HG02763 (cell line): ENCODE data around the gene DRC3.
"Not testable (repeated sequence)": the region's sequence is repeated elsewhere in the genome, so short reads cannot be mapped to it uniquely, and the experiment has no call there.

ENCODE experiments used
- ATAC-seq: cut with Tn5 transposase; IDR thresholded peaks from one replicate; pipeline ENCODE4 v1.9.1; 2021; ENCODE audit warnings: mild to moderate bottlenecking, moderate library complexity; ENCODE audit not compliant: unreplicated experiment

The DRC3 gene, protein sequence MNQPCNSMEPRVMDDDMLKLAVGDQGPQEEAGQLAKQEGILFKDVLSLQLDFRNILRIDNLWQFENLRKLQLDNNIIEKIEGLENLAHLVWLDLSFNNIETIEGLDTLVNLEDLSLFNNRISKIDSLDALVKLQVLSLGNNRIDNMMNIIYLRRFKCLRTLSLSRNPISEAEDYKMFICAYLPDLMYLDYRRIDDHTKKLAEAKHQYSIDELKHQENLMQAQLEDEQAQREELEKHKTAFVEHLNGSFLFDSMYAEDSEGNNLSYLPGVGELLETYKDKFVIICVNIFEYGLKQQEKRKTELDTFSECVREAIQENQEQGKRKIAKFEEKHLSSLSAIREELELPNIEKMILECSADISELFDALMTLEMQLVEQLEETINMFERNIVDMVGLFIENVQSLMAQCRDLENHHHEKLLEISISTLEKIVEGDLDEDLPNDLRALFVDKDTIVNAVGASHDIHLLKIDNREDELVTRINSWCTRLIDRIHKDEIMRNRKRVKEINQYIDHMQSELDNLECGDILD

GRCh38 chr17:17972126-17972951 is at the start of gene DRC3, which contains the start of gene TOM1L2:
Gene DRC3 (plus strand): TSS chr17:17972862. CDS start chr17:17977599, 4,737 bp downstream.
Gene TOM1L2 (minus strand): TSS chr17:17972400. CDS start chr17:17972313, 87 bp downstream.
- peak; percentile 94 for ATAC-seq

DNA sequence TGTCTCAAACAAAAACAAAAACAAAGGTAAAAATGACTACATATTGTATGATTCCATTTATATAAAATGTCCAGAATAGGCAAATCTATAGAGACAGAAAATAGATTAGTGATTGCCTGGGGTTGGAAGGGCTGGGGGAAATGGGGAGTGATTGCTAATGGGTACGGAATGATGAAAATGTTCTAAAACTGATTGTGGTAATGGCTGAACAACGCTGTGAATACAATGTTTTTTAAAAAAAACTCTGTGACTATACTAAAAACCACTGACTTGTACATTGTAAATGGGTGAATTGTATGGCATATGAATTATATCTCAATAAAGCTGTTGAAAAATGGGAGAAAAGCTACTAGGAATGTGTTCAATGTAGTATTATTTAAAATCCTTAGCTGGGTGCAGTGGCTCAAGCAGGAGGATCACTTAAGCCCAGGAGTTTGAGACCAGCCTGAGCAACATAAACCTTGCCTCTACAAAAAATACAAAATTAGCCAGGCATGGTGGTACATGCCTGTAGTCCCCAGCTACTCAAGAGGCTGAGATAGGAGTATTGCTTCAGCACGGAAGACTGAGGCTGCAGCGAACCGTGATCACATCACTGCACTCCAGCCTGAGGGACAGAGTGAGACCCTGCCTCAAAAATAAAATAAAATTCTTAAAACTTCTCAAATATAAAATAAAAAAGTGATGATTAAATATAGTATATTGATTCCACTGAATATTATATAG is 48.4 kb upstream of the DRC3 start:
- no peak for ATAC-seq

GRCh38 chr17:17924857-17925250 is 47.8 kb upstream of the DRC3 start:
- ATAC-seq: no peak

DNA sequence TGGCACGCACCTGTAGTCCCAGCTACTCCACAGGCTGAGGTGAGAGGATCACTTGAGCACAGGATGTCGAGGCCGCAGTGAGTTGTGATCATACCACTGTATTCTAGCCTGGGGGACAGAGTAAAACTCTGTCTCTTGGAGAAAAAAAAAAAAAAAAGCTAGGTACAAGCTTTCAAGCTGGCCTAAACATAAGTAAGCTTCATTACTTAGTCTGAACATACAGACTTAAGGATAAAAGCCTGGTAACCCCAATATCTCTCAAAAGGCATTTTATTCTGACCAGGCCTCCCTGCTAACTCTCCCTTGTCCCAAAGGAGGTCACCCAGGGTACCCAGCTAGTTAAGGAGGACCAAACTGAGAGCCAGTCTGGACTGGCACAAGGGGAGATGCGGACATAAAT is 46.6 kb upstream of the DRC3 start:
- ATAC-seq: no peak

- no peak for ATAC-seq
Observed at GRCh38 chr17:17926840-17927449, 45.7 kb upstream of the DRC3 start.

- no peak for ATAC-seq
Observed at GRCh38 chr17:17928398-17929287, 44.0 kb upstream of the DRC3 start.

GRCh38 chr17:17929655-17930380 is 42.8 kb upstream of the DRC3 start:
- no peak for ATAC-seq

DNA sequence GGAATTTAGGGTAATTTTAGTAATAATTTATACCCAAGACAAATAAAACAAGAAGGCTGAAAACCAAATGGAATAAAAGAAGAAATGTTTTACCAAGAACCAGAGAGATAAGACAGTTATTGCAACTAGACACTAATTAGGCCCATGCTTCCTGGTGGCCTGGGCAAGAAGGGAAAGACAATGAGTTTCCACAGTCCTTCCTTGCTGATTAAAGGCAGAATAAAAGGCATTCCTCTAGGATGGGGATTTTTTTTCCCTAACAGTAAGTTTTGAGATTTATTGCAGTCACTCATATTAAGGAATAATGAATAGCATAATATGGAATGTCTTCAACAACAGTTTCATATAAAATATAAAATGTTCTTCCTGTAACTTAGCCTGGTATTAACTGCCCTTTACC is 42.0 kb upstream of the DRC3 start:
- ATAC-seq: no peak

GRCh38 chr17:17931159-17931558 is 41.5 kb upstream of the DRC3 start:
- ATAC-seq: no peak

DNA sequence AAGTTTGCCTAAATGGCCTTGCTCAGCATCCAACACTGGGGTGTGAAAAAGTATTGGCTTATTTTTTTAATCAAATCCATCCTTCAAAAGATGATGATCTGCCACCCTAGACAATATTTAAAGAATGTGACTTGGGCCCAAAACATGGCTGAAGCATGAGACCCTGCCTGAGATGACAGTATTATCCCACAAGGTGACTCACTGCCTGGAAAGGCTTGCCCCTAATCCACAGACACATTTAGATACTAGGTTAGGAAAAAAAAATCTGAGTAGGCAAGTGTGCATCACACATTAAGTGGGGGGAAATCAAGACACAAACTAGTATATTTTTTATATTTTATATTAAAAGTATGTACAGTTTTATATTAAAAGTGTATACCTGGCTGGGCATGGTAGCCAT is 38.9 kb upstream of the DRC3 start:
- ATAC-seq: no peak

- no peak for ATAC-seq
Observed at GRCh38 chr17:17934214-17934613, 38.4 kb upstream of the DRC3 start.

GRCh38 chr17:17934806-17935205 is 37.9 kb upstream of the DRC3 start:
- ATAC-seq: no peak

- ATAC-seq: no peak
Observed at GRCh38 chr17:17935321-17936271, 37.1 kb upstream of the DRC3 start.

GRCh38 chr17:17937201-17937853 is 35.3 kb upstream of the DRC3 start:
- no peak for ATAC-seq

- ATAC-seq: no peak
Observed at GRCh38 chr17:17937958-17938357, 34.7 kb upstream of the DRC3 start.

DNA sequence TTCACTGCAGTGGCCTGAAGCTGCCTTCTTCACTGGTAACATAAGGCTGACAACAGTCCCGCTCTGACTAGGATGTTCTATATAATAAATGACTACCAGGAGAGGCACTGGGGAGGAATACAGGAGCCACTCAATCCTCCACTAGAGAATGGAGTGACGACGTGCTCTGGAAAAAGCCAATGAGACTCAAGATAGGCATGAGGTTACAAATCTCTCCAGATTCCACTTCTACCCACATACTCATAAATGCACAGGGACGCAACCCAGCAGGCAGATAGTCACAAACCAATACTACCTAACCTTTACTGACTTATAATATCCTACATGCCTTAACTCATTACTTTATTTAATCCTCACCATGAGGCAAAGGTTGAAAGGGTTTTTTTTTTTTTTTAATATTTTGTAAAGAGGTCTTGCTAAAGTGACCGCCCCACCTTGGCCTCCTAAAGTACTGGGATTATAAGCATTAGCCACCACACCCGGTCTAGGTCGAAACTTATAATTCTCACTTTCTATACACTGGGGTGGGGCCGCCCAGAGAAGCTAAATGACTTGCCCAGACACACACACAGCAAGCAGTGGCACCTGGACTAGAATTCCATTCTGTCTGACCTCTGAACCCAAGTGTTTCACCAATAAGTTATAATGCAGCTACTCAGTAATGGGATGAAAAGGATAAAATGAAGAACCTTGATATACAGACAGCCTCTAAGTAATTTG is 34.1 kb upstream of the DRC3 start:
- no peak for ATAC-seq

DNA sequence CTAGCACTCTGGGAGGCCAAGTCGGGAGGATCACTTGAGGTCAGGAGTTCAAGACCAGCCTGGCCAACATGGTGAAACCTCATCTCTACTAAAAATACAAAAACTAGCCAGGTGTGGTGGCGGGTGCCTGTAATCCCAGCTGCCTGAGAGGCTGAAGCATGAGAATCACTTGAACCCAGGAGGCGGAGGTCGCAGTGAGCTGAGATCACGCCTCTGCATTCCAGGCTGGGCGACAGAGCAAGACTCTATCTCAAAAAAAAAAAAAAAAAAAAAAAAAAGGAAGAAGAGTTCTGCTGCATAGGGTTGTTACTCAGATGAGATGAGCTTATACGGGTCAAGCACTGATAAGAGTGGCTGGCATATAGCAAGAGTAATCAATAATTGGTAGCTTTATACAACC is 32.7 kb upstream of the DRC3 start:
- not testable (repeated sequence) for ATAC-seq
